Measurements from ENCODE around the gene PRG2.

Gene PRG2

GRCh38 chr11:57391111-57391510 is 661 bp upstream of the PRG2 start:
- DNase-seq (ENCODE audit: low read depth), result no peak
- H3K4me3 ChIP-seq (replicated peaks; ENCODE audit: low read depth, low read length), result no peak overlapping the region
- no peak for TF ChIP-seq CTCF (IDR thresholded peaks at IDR 0.05; ENCODE audit: low read length, missing control alignments)

DNA sequence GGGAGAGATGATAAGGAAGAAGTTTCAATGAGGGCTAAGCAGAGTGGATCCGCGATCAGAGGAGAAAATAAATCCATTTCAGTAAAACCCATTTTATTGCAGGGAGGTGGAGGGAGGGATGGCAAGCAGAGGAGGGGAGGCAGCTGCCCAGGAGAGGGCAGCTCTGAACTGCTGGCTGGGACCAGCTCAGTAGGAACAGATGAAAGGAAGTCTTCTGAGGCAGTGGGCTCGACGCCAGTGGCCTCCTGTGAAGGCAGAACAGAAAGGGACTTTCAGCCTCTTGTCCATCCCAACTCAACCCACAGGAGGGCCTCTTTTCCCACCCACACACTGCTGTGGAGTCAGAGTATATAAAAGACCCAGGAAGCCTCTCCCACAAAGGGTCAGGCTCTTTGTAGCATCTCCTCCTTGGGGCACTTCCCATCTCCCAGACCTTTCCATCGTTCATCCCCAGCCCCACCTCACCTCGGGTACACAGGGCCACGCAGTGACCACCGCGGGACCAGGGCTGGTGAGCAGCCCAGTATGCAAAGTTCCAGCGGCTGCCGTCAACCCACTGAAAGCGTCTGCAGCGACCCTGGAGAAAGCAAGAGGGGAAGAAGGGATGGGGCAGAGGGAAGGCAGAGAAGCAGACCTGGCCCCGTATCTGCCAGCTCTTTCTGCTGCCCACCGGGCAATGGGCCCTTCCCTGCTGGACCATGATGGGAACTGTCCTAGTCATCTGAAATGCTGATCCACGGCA is 3.0 kb downstream of the PRG2 start:
- peak; percentile 15 for TF ChIP-seq CTCF (IDR thresholded peaks at IDR 0.05; ENCODE audit: low read length, missing control alignments)
- H3K4me3 ChIP-seq (replicated peaks; ENCODE audit: low read depth, low read length), result no peak overlapping the region
- peak; percentile 48 for DNase-seq (ENCODE audit: low read depth)

GRCh38 chr11:57386178-57386940 is 4.1 kb downstream of the PRG2 start:
- TF ChIP-seq CTCF (IDR thresholded peaks at IDR 0.05; ENCODE audit: low read length, missing control alignments), result no peak
- H3K4me3 ChIP-seq (replicated peaks; ENCODE audit: low read depth, low read length), result no peak overlapping the region
- no peak for DNase-seq (ENCODE audit: low read depth)

DNA sequence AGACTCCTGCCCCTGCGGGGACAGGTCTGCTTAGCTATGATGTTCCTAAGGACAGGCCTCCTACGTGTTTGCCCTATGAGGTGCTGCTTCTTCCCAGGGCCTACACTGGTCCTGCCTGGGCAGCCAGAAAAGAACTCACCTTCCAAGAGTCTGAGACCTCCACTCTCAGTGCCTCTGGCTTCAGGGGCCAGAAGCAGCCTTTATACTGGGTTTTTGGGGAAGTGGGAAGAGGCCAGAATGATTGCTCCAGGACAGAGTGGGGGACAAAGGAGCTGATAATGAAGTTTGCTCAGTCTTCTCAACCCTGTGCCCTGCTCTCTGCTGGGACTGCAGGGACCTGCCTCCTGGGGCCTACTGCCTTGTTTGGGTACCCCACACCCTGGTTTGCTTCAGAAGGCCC is 9.5 kb downstream of the PRG2 start, which contains the start of gene PRG3:
Gene PRG3 (minus strand): TSS at position 176 of the 400 bp plus-strand sequence. CDS start 442 bp downstream, outside the sequence.
- H3K4me3 ChIP-seq (replicated peaks; ENCODE audit: low read depth, low read length), result no peak within 1 kb of the TSS
- no peak for TF ChIP-seq CTCF (IDR thresholded peaks at IDR 0.05; ENCODE audit: low read length, missing control alignments)
- no peak for DNase-seq (ENCODE audit: low read depth)

DNA sequence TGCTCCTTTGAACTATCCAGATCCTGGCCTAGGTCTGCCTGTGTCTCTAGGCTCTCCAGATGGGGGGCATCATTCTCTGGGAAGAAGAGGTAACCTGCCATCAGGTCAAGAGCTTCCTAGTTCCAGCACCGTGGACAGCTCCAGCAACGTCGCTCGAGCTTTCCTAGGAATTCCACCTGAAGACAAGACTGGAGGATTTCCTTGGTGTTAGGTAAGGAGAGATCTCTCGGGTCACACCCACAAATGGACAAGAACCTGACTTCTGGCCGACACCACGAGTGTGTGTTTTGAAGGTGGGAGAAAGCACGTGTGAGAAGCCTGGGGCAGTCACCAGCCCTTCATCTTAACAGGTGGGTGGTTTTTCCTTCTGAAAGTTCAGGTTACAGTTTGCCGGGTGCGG is 10.7 kb downstream of the PRG2 start:
- DNase-seq (ENCODE audit: low read depth), result peak; percentile 48
- no peak overlapping the region for H3K4me3 ChIP-seq (replicated peaks; ENCODE audit: low read depth, low read length)
- TF ChIP-seq CTCF (IDR thresholded peaks at IDR 0.05; ENCODE audit: low read length, missing control alignments), result no peak

DNA sequence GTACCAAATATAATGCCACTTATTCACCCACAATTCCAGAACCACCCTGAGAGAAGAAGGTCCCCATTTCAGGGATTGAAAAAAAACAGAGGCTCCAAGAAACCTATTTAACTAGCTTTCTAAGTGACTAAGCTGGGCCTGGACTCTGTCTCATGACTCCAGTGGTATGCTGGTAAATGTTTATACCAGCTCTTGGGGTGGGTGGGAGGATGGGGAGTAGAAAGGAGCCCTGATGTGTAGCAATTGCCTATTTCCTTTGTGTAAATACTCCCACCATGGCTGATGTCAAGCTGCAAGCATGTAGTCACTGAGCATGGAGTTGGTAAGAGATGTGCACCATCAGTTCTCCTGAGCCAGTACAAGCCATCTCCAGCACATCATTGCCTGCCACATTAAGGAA is 12.3 kb downstream of the PRG2 start:
- no peak for DNase-seq (ENCODE audit: low read depth)
- TF ChIP-seq CTCF (IDR thresholded peaks at IDR 0.05; ENCODE audit: low read length, missing control alignments), result no peak
- H3K4me3 ChIP-seq (replicated peaks; ENCODE audit: low read depth, low read length), result no peak overlapping the region
